ENCODE data around the gene SPTLC2.
"Not testable (repeated sequence)": the region's sequence is repeated elsewhere in the genome, so short reads cannot be mapped to it uniquely, and the experiment has no call there.

SPTLC2 gene

GRCh38 chr14:77641534-77642341, 25.3 kb upstream of the SPTLC2 start:
- TF ChIP-seq CTCF (IDR thresholded peaks at IDR 0.05; ENCODE audit: low read depth, low read length, missing control alignments): no peak
- peak; percentile 35 for DNase-seq (ENCODE audit: low read depth)
- H3K4me3 ChIP-seq (ENCODE audit: low read depth, low read length): peak overlapping the region; percentile 54

- H3K4me3 ChIP-seq (ENCODE audit: low read depth, low read length): no peak overlapping the region
- no peak for DNase-seq (ENCODE audit: low read depth)
- TF ChIP-seq CTCF (IDR thresholded peaks at IDR 0.05; ENCODE audit: low read depth, low read length, missing control alignments): no peak
These were observed 24.5 kb upstream of the SPTLC2 start for GRCh38 chr14:77640756-77641533.

- DNase-seq (ENCODE audit: low read depth): no peak
- H3K4me3 ChIP-seq (ENCODE audit: low read depth, low read length): no peak overlapping the region
- TF ChIP-seq CTCF (IDR thresholded peaks at IDR 0.05; ENCODE audit: low read depth, low read length, missing control alignments): no peak
These were observed 22.3 kb upstream of the SPTLC2 start for GRCh38 chr14:77638771-77639171.

GRCh38 chr14:77635869-77636268, 19.4 kb upstream of the SPTLC2 start:
- not testable (repeated sequence) for H3K4me3 ChIP-seq (ENCODE audit: low read depth, low read length); DNase-seq (ENCODE audit: low read depth)

- not testable (repeated sequence) for H3K4me3 ChIP-seq (ENCODE audit: low read depth, low read length); DNase-seq (ENCODE audit: low read depth)
These were observed 19.0 kb upstream of the SPTLC2 start for GRCh38 chr14:77635466-77635865.

- no peak for TF ChIP-seq CTCF (IDR thresholded peaks at IDR 0.05; ENCODE audit: low read depth, low read length, missing control alignments)
- DNase-seq (ENCODE audit: low read depth): no peak
- H3K4me3 ChIP-seq (ENCODE audit: low read depth, low read length): no peak overlapping the region
These were observed 13.7 kb upstream of the SPTLC2 start for GRCh38 chr14:77630111-77630510.

- H3K4me3 ChIP-seq (ENCODE audit: low read depth, low read length): no peak overlapping the region
- DNase-seq (ENCODE audit: low read depth): no peak
- TF ChIP-seq CTCF (IDR thresholded peaks at IDR 0.05; ENCODE audit: low read depth, low read length, missing control alignments): no peak
These were observed 8.9 kb upstream of the SPTLC2 start for GRCh38 chr14:77625360-77625759.

- TF ChIP-seq CTCF (IDR thresholded peaks at IDR 0.05; ENCODE audit: low read depth, low read length, missing control alignments): no peak
- H3K4me3 ChIP-seq (ENCODE audit: low read depth, low read length): no peak overlapping the region
- DNase-seq (ENCODE audit: low read depth): no peak
These were observed 6.8 kb upstream of the SPTLC2 start for GRCh38 chr14:77623201-77623600.
